ENCODE results near the gene AGFG2. TPM values are rescaled to one million over a fixed set of nuclear protein-coding genes. Genes with fewer than 3 reads are reported as not detected.

The AGFG2 gene
- total RNA-seq, 2 experiments from 2014 or later = 61.4 to 82.5 TPM

DNA sequence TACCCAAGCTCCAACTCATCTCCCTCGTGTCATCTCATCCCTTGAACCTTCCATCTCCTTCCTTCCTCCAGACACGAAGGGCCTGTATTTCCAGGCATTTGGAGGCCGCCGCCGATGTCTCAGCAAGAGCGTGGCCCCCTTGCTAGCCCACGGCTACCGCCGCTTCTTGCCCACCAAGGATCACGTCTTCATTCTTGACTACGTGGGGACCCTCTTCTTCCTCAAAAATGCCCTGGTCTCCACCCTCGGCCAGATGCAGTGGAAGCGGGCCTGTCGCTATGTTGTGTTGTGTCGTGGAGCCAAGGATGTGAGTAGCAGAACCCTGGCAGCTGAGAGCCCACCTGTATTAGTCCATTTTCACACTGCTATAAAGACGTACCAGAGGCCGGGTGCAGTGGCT, 52.6 kb downstream of the AGFG2 start:
- H3K27ac Mint-ChIP-seq = no peak overlapping the region
- DNase-seq (no peak), ATAC-seq (no peak)
- peaks cover 7% of the 10 kb centered on the region for H3K27me3 Mint-ChIP-seq
- H3K4me3 Mint-ChIP-seq = no peak overlapping the region
- H3K4me1 Mint-ChIP-seq = peaks cover 6% of the 10 kb centered on the region
- no peaks in the 10 kb centered on the region for H3K9me3 Mint-ChIP-seq (ENCODE audit: low read depth)
- no peaks in the 10 kb centered on the region for H3K36me3 Mint-ChIP-seq
- CTCF ChIA-PET = interaction anchor here (1.3 to 11.9 kb wide), 2 partner anchors 27 to 100 kb away, joined by 5 to 154 read pairs; no protein-coding TSS in a partner anchor

GRCh38 chr7:100595188-100595587, 56.2 kb downstream of the AGFG2 start:
- H3K4me1 Mint-ChIP-seq = peaks cover 11% of the 10 kb centered on the region
- CTCF ChIA-PET = interaction anchor here (1.2 kb wide), 1 partner anchor 9 kb away, joined by 4 read pairs; the partner anchor contains the start of genes FBXO24 and LRCH4
- H3K9me3 Mint-ChIP-seq (ENCODE audit: low read depth) = no peaks in the 10 kb centered on the region

DNA sequence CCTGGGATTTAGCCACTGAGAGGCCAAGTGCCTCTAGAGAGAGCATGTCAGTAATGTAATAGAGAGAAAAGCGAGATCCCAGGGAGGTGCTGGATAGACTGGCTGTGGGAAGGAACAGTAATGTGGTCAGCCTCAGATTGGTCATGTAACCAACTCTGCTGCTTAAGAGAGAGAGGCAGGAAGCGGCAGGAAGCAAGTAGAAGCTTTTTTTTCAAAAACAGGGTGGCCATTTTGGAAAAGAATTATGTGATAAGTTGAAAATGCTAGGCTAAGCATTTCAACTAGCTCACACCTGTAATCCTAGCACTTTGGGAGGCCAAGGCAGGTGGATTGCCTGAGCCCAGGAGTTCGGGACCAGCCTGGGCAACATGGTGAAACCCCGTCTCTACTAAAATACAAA, 59.4 kb downstream of the AGFG2 start:
- peak; percentile 60 for DNase-seq
- peak overlapping the region; percentile 33 for H3K27ac Mint-ChIP-seq
- no peaks in the 10 kb centered on the region for H3K27me3 Mint-ChIP-seq
- H3K36me3 Mint-ChIP-seq = no peaks in the 10 kb centered on the region
- peak; percentile 48 for ATAC-seq
- H3K4me1 Mint-ChIP-seq = peaks cover 14% of the 10 kb centered on the region
- no peak overlapping the region for H3K4me3 Mint-ChIP-seq
- H3K9me3 Mint-ChIP-seq (ENCODE audit: low read depth) = no peaks in the 10 kb centered on the region
- CTCF ChIA-PET = interaction anchor here (0.6 to 4.1 kb wide), 9 partner anchors 10 to 130 kb away, joined by 3 to 17 read pairs (median 5); partner anchors contain the start of genes FBXO24, LRCH4 and MOSPD3

More at GRCh38 chr7:100595188-100595587, 56.2 kb downstream of the AGFG2 start:
- Mint-ChIP-seq H3K36me3 (no peaks in the 10 kb centered on the region), H3K27me3 (peaks cover 4% of the 10 kb centered on the region), H3K27ac (no peak overlapping the region), H3K4me3 (no peak overlapping the region)
- DNase-seq (no peak), ATAC-seq (no peak)

DNA sequence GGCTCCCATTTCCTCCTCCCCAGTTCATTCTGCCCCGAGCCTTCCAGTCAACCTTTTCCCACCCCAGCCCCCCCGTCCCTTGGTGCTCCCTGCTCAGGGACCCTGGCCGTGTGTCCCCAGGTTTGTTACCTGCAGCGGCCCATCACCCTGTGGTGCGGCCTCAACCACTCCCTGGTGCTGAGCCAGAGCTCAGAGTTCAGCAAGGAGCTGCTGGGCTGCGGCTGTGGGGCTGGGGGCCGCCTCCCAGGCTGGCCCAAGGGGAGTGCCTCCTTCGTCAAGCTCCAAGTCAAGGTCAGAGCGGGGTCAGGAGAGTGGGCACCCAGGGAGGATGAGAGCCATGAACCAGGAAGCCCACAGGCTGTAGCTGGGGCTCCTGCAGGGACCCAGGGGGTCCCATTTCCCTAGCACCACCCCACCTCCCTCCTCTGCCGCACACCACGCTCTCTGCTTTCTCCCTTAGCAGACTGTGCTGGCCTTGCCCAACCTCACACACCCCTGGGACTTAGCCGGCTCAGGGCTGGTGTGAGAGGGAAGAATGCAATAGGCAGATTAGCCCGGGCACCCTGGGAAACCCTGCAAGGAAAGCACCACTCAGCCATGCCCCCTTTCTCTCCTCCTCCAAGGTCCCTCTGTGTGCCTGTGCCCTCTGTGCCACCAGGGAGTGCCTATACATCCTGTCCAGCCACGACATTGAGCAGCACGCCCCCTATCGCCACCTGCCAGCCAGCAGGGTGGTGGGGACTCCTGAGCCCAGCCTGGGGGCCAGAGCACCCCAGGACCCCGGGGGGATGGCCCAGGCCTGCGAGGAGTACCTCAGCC, 61.1 kb downstream of the AGFG2 start:
- no peak overlapping the region for H3K27ac Mint-ChIP-seq
- H3K36me3 Mint-ChIP-seq = no peaks in the 10 kb centered on the region
- peaks cover 21% of the 10 kb centered on the region for H3K4me1 Mint-ChIP-seq
- H3K27me3 Mint-ChIP-seq = no peaks in the 10 kb centered on the region
- ATAC-seq (no peak), DNase-seq (no peak)
- H3K9me3 Mint-ChIP-seq (ENCODE audit: low read depth) = no peaks in the 10 kb centered on the region
- H3K4me3 Mint-ChIP-seq = no peak overlapping the region
- CTCF ChIA-PET = interaction anchor here (1.3 to 4.1 kb wide), 2 partner anchors 12 to 93 kb away, joined by 3 to 16 read pairs; partner anchors contain the start of gene MOSPD3

DNA sequence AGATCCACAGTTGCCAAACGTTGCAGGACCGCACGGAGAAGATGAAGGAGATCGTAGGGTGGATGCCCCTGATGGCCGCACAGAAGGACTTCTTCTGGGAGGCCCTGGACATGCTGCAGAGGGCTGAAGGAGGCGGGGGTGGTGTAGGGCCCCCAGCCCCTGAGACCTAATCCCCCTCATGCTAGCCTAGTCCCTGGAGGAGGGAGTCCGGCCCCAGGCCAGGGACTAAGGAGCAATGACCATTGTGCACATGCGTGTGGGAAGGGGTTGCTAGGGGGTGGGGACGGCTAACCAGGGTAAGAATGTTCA, 61.7 kb downstream of the AGFG2 start:
- H3K27me3 Mint-ChIP-seq = peaks cover 2% of the 10 kb centered on the region
- H3K9me3 Mint-ChIP-seq (ENCODE audit: low read depth) = no peaks in the 10 kb centered on the region
- no peak for DNase-seq
- H3K27ac Mint-ChIP-seq = no peak overlapping the region
- no peak for ATAC-seq
- peaks cover 27% of the 10 kb centered on the region for H3K4me1 Mint-ChIP-seq
- H3K36me3 Mint-ChIP-seq = no peaks in the 10 kb centered on the region
- no peak overlapping the region for H3K4me3 Mint-ChIP-seq
- CTCF ChIA-PET = no interaction called here

DNA sequence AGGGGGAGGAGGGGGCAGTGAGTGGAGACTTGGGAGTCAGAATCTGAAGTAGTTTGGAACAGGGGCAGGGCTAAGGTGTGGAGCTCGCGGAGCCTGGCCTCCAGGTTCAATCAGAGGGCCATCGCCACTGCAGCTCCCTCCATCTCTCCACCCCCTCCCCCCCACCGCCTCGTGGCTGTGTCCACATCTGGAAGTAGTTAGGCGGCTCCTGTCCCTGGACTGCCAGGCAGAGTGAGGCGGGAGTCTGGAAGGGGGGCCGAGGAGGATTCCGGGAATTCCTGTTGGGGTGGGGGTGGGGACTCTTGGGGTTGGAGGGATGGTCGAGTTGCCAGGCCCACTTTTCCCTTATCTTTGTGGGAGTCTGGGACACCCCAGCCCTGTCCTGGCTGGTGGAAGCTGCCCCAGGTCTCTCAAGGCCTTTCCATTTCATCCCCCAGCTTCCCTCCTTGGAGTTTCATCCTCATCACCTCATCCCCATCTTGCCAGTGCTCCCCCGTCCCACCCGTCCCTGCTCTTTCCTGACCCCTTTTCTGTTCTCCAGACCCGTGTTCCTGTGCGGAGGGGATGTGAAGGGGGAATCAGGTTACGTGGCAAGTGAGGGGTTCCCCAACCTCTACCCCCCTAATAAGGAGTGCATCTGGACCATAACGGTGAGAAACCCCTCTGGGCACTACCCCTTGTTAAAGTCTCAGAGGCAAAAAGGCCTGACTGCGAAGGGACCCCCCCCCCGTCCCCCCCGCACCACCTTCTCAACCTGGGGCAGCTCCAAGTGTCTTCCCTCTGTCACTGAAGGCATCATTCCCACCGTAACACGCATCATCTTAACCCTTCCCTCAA, 64.1 kb downstream of the AGFG2 start:
- H3K27ac Mint-ChIP-seq = peak overlapping the region; percentile 93
- CTCF ChIA-PET = interaction anchor here (0.8 to 5.0 kb wide), 10 partner anchors 15 to 125 kb away, joined by 3 to 41 read pairs (median 4); partner anchors contain the start of genes FBXO24, GIGYF1, GNB2 and LRCH4
- no peaks in the 10 kb centered on the region for H3K36me3 Mint-ChIP-seq
- H3K9me3 Mint-ChIP-seq (ENCODE audit: low read depth) = no peaks in the 10 kb centered on the region
- DNase-seq (no peak), ATAC-seq (no peak)
- H3K27me3 Mint-ChIP-seq = peaks cover 5% of the 10 kb centered on the region
- peaks cover 30% of the 10 kb centered on the region for H3K4me1 Mint-ChIP-seq
- peak overlapping the region; percentile 86 for H3K4me3 Mint-ChIP-seq

DNA sequence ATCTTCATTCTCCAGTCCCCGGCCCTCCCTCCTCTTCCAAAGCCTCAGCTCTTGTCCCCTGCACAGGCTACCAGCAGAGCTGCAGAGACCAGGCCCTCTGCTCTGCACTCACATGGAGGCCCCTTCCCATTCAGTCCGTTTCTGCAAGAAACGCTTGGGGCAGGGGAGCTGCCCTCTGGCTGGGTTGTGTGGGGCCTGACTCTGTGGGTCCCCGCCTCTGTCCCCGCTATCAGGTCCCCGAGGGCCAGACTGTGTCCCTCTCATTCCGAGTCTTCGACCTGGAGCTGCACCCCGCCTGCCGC, 64.7 kb downstream of the AGFG2 start:
- Mint-ChIP-seq H3K4me1 (peaks cover 24% of the 10 kb centered on the region), H3K27me3 (peaks cover 5% of the 10 kb centered on the region), H3K4me3 (peak overlapping the region; percentile 86), H3K27ac (peak overlapping the region; percentile 93), H3K9me3 (ENCODE audit: low read depth) (no peaks in the 10 kb centered on the region), H3K36me3 (no peaks in the 10 kb centered on the region)
- ATAC-seq (no peak), DNase-seq (peak; percentile 54)
- CTCF ChIA-PET = interaction anchor here (0.8 to 5.0 kb wide), 9 partner anchors 15 to 126 kb away, joined by 3 to 41 read pairs (median 3); partner anchors contain the start of genes FBXO24, GIGYF1, GNB2 and LRCH4

- Mint-ChIP-seq H3K36me3 (no peaks in the 10 kb centered on the region), H3K27ac (peak overlapping the region; percentile 93), H3K9me3 (ENCODE audit: low read depth) (no peaks in the 10 kb centered on the region), H3K27me3 (peaks cover 5% of the 10 kb centered on the region), H3K4me1 (peaks cover 23% of the 10 kb centered on the region), H3K4me3 (peak overlapping the region; percentile 86)
- peak; percentile 78 for ATAC-seq
- DNase-seq = peak; percentile 91
- CTCF ChIA-PET = interaction anchor here (0.5 to 5.0 kb wide), 14 partner anchors 16 to 127 kb away, joined by 3 to 41 read pairs (median 3); partner anchors contain the start of genes FBXO24, GIGYF1, GNB2 and LRCH4
These were observed 65.3 kb downstream of the AGFG2 start for GRCh38 chr7:100604028-100604975.

DNA sequence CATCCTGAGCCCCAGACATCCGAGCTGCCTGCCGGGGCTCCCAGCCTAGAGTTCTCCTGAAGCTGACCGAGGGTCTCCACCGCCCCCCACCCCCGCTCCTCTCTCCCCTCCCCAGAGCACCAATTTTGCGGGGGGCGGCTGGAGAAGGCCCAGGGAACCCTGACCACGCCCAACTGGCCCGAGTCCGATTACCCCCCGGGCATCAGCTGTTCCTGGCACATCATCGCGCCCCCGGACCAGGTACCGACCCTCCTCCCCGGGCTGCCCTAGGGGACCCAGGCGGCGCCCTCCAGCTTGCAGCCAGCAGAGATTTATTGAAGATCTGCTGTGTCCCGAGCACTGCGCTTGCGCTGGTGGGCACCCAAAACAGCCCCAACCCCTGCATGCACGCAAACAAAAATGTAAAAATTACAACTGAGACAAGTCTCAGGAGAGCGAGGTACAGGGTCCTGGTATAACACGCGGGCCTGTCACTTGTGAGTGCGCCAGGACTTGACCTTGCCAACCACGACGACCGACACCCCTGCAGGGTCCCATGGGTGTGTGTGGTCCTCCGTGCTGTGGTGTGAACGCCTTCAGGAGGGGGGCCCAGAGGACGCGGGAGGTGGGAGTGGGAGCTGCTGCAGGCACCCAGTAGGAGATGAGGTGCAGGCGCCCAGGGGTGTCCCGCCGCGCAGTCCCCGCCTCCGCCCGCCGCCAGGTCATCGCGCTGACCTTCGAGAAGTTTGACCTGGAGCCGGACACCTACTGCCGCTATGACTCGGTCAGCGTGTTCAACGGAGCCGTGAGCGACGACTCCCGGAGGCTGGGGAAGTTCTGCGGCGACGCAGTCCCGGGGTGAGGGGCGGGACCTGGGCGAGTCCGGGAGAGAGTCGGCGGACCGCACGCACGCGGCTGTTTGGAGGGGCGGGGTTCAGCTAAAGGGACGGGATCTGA, 66.2 kb downstream of the AGFG2 start:
- Mint-ChIP-seq H3K9me3 (ENCODE audit: low read depth) (no peaks in the 10 kb centered on the region), H3K4me3 (peak overlapping the region; percentile 86), H3K27ac (peak overlapping the region; percentile 63), H3K4me1 (peaks cover 21% of the 10 kb centered on the region), H3K27me3 (peaks cover 5% of the 10 kb centered on the region), H3K36me3 (no peaks in the 10 kb centered on the region)
- DNase-seq (peak; percentile 58), ATAC-seq (peak; percentile 9)
- CTCF ChIA-PET = interaction anchor here (0.5 to 5.0 kb wide), 11 partner anchors 20 to 128 kb away, joined by 3 to 41 read pairs (median 4); partner anchors contain the start of genes FBXO24, GIGYF1, LRCH4 and POP7

GRCh38 chr7:100606313-100606712, 67.3 kb downstream of the AGFG2 start:
- peaks cover 5% of the 10 kb centered on the region for H3K27me3 Mint-ChIP-seq
- peaks cover 25% of the 10 kb centered on the region for H3K4me1 Mint-ChIP-seq
- no peak overlapping the region for H3K27ac Mint-ChIP-seq
- no peaks in the 10 kb centered on the region for H3K9me3 Mint-ChIP-seq (ENCODE audit: low read depth)
- H3K36me3 Mint-ChIP-seq = no peaks in the 10 kb centered on the region
- CTCF ChIA-PET = interaction anchor here (0.7 to 5.0 kb wide), 8 partner anchors 18 to 246 kb away, joined by 3 to 41 read pairs (median 4); partner anchors contain the start of genes FBXO24, GIGYF1, LRCH4 and SLC12A9
- ATAC-seq (no peak), DNase-seq (no peak)
- H3K4me3 Mint-ChIP-seq = no peak overlapping the region

DNA sequence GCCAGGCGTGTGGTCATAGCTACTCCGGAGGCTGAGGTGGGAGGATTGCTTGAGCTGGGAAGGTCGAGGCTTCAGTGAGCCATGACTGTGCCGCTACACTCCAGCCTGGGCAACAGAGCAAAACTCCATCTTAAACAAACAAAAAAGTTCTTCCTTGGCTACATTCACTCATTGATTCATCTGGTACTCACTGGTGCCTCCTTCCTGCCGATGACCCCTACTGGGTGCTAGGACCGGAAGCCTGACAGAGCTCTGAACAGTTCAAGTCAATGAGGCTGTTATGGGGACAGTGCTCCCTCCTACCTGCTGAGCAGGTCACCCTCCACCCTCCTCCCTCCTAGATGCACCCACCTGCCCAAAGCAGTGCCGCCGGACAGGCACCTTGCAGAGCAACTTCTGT, 68.1 kb downstream of the AGFG2 start:
- DNase-seq = no peak
- Mint-ChIP-seq H3K36me3 (no peaks in the 10 kb centered on the region), H3K9me3 (ENCODE audit: low read depth) (no peaks in the 10 kb centered on the region), H3K27me3 (peaks cover 5% of the 10 kb centered on the region), H3K4me1 (peaks cover 29% of the 10 kb centered on the region), H3K27ac (no peak overlapping the region), H3K4me3 (no peak overlapping the region)
- ATAC-seq = no peak
- CTCF ChIA-PET = interaction anchor here (0.7 to 5.0 kb wide), 8 partner anchors 16 to 245 kb away, joined by 3 to 41 read pairs (median 4); partner anchors contain the start of genes FBXO24, GIGYF1, LRCH4 and SLC12A9
